NOMO-1 (cell line): ENCODE results near the gene ZDHHC21.

Experiments used
- DNase-seq, 2 experiments: peaks; one replicate each; lab custom pipeline; 2025; ENCODE audit not compliant: unreplicated experiment in 2 of 2; lab: John Stamatoyannopoulos, UW

The ZDHHC21 gene

GRCh38 chr9:14618836-14619420, 74.3 kb downstream of the ZDHHC21 start:
- DNase-seq: no peak

- DNase-seq: peak in 1 of 2 experiments; percentile 2
Measured at GRCh38 chr9:14616188-14616982, 76.8 kb downstream of the ZDHHC21 start.

- no peak for DNase-seq
Measured at GRCh38 chr9:14608540-14608939, 84.7 kb downstream of the ZDHHC21 start.

GRCh38 chr9:14597171-14597799, 95.9 kb downstream of the ZDHHC21 start:
- DNase-seq: no peak

GRCh38 chr9:14593406-14593805, 99.8 kb downstream of the ZDHHC21 start:
- DNase-seq: no peak

GRCh38 chr9:14591411-14591810, 101.8 kb downstream of the ZDHHC21 start:
- no peak for DNase-seq

GRCh38 chr9:14585730-14586473, 107.3 kb downstream of the ZDHHC21 start:
- DNase-seq: no peak

- DNase-seq: no peak
Measured at GRCh38 chr9:14584571-14584970, 108.7 kb downstream of the ZDHHC21 start.

- DNase-seq: no peak
Measured at GRCh38 chr9:14578030-14578429, 115.2 kb downstream of the ZDHHC21 start.

- DNase-seq: no peak
Measured at GRCh38 chr9:14574173-14574572, 119.1 kb downstream of the ZDHHC21 start.

GRCh38 chr9:14573319-14573718, 119.9 kb downstream of the ZDHHC21 start:
- DNase-seq: no peak

GRCh38 chr9:14565352-14566016, 127.7 kb downstream of the ZDHHC21 start:
- no peak for DNase-seq

GRCh38 chr9:14563902-14564624, 129.2 kb downstream of the ZDHHC21 start:
- DNase-seq: no peak

GRCh38 chr9:14561929-14562405, 131.3 kb downstream of the ZDHHC21 start:
- DNase-seq: no peak
